SK-N-SH (cell line): Measurements from ENCODE around the gene DNAJC21. TPM values are rescaled to one million over a fixed set of nuclear protein-coding genes. Genes with fewer than 3 reads are reported as not detected.

ENCODE experiments used
- CTCF ChIA-PET: fragments of 300-600, 350-600 bp; formaldehyde crosslinking; extraction: SDS; loops from one replicate; lab custom pipeline; 2021; lab: Yijun Ruan, JAX
- POLR2A ChIA-PET: fragments of 350-600 bp; sonication (Branson Sonifier 250); formaldehyde crosslinking; extraction: SDS; loops from one replicate; lab custom pipeline; 2020; ENCODE audit warnings: antibody characterized with exemption, inconsistent platforms; lab: Yijun Ruan, JAX
- DNase-seq: peaks from one replicate; pipeline ENCODE4 v3.0.0; 2012
- H2AFZ ChIP-seq: fragments of 200-600 bp; sonication (generic); 2 replicates; pipeline ENCODE4 v1.8.1; 2016; ENCODE audit warnings: antibody characterized with exemption, mild to moderate bottlenecking, low read depth
- H3F3A ChIP-seq: fragments of 200-600 bp; sonication (generic); replicated peaks from 2 replicates; pipeline ENCODE3; 2016; ENCODE audit warnings: antibody characterized with exemption, mild to moderate bottlenecking; ENCODE audit not compliant: insufficient read depth
- H3K27ac ChIP-seq, 2 experiments: fragments of 200-500 bp in 1 of 2; fragments of 200-600 bp in 1 of 2; sonication (Bioruptor generic) in 1 of 2; sonication (generic), shearing (Covaris generic) in 1 of 2; 2 replicates each; pipeline versions ENCODE4 v1.5.1 to v1.6.1; 2014 to 2016; ENCODE audit warnings: low read depth in 2 of 2, inconsistent platforms in 1 of 2, low read length in 1 of 2, mild to moderate bottlenecking in 1 of 2, mixed read lengths in 1 of 2
- H3K27me3 ChIP-seq: fragments of 200-600 bp; sonication (generic), shearing (Covaris generic); 2 replicates; pipeline ENCODE4 v1.6.1; 2016; ENCODE audit warnings: mixed run types; ENCODE audit not compliant: insufficient read depth
- H3K36me3 ChIP-seq, 2 experiments: fragments of 200-500 bp in 1 of 2; fragments of 200-600 bp in 1 of 2; sonication (Bioruptor generic) in 1 of 2; sonication (generic) in 1 of 2; replicated peaks in 1 of 2; 2 replicates each; pipeline versions ENCODE3 to v1.5.1; 2014 to 2016; ENCODE audit warnings: low read length in 1 of 2, mild to moderate bottlenecking in 1 of 2; ENCODE audit not compliant: insufficient read depth in 2 of 2, control insufficient read depth in 1 of 2
- H3K4me1 ChIP-seq, 2 experiments: fragments of 200-500 bp in 1 of 2; fragments of 200-600 bp in 1 of 2; sonication (Bioruptor generic) in 1 of 2; sonication (generic), shearing (Covaris generic) in 1 of 2; 2 replicates each; pipeline versions ENCODE4 v1.5.1 to v1.6.1; 2014 to 2016; ENCODE audit warnings: low read depth in 1 of 2, low read length in 1 of 2, mixed run types in 1 of 2; ENCODE audit not compliant: insufficient read depth in 2 of 2, control insufficient read depth in 1 of 2
- H3K4me2 ChIP-seq: fragments of 200-600 bp; sonication (generic), shearing (Covaris generic); 2 replicates; pipeline ENCODE4 v1.6.1; 2017; ENCODE audit warnings: mixed run types
- H3K4me3 ChIP-seq, 2 experiments: fragments of 200-500 bp in 1 of 2; fragments of 200-600 bp in 1 of 2; sonication (Bioruptor generic) in 1 of 2; sonication (generic), shearing (Covaris generic) in 1 of 2; 2 replicates each; pipeline versions ENCODE4 v1.5.1 to v1.8.1; 2014 to 2016; ENCODE audit warnings: low read depth in 2 of 2, inconsistent platforms in 1 of 2, low read length in 1 of 2, mild to moderate bottlenecking in 1 of 2, mixed read lengths in 1 of 2, moderate library complexity in 1 of 2
- H3K79me2 ChIP-seq: fragments of 200-600 bp; sonication (generic); 2 replicates; pipeline ENCODE4 v1.8.1; 2017; ENCODE audit warnings: mild to moderate bottlenecking; ENCODE audit not compliant: insufficient read depth
- H3K9ac ChIP-seq: fragments of 200-600 bp; sonication (generic); 2 replicates; pipeline ENCODE4 v1.6.1; 2017; ENCODE audit warnings: mixed run types
- H3K9me2 ChIP-seq: fragments of 200-600 bp; sonication (generic); 2 replicates; pipeline ENCODE4 v1.6.1; 2017; ENCODE audit warnings: mixed run types
- H3K9me3 ChIP-seq: fragments of 200-600 bp; sonication (generic); 2 replicates; pipeline ENCODE4 v1.6.1; 2017; ENCODE audit warnings: mixed run types, mild to moderate bottlenecking, moderate library complexity
- H4K20me1 ChIP-seq: fragments of 200-600 bp; sonication (generic); 2 replicates; pipeline ENCODE4 v1.6.1; 2017; ENCODE audit warnings: mild to moderate bottlenecking, mixed run types; ENCODE audit not compliant: insufficient read depth
- CTCF ChIP-seq: fragments of 200-600 bp; sonication (generic); IDR thresholded peaks from 2 replicates; pipeline ENCODE4 v1.6.1; 2017; ENCODE audit warnings: antibody characterized with exemption, mild to moderate bottlenecking, moderate library complexity
- ELF1 ChIP-seq: IDR thresholded peaks from 2 replicates; pipeline ENCODE4 v1.4.0; 2012
- IRF3 ChIP-seq: fragments of 150-350 bp; IDR thresholded peaks from 2 replicates; pipeline ENCODE4 v1.6.1; 2016; ENCODE audit warnings: mild to moderate bottlenecking, low read depth, low read length
- POLR2AphosphoS5 ChIP-seq: IDR thresholded peaks from 2 replicates; pipeline ENCODE4 v1.6.1; 2012; ENCODE audit warnings: low read depth, low read length
- RAD21 ChIP-seq: IDR thresholded peaks from 2 replicates; pipeline ENCODE4 v1.6.1; 2012; ENCODE audit warnings: mild to moderate bottlenecking, low read length
- RCOR1 ChIP-seq: fragments of 150-350 bp; IDR thresholded peaks from 2 replicates; pipeline ENCODE4 v1.6.1; 2017; ENCODE audit warnings: antibody characterized with exemption, low read length
- REST ChIP-seq: IDR thresholded peaks from 2 replicates; pipeline ENCODE4 v1.6.1; 2012; ENCODE audit warnings: mild to moderate bottlenecking, low read depth, low read length, moderate library complexity
- RFX5 ChIP-seq: IDR thresholded peaks from 2 replicates; pipeline ENCODE4 v1.6.1; 2012; ENCODE audit warnings: mild to moderate bottlenecking, improper control_type of control experiment, low read length
- SIN3A ChIP-seq: IDR thresholded peaks from 2 replicates; pipeline ENCODE4 v1.6.1; 2012; ENCODE audit warnings: low read depth, mild to moderate bottlenecking, low read length, moderate library complexity, borderline replicate concordance
- SMC3 ChIP-seq: IDR thresholded peaks from 2 replicates; pipeline ENCODE4 v1.6.1; 2012; ENCODE audit warnings: low read depth, low read length, improper control_type of control experiment
- TAF1 ChIP-seq: IDR thresholded peaks from 2 replicates; pipeline ENCODE4 v1.6.1; 2012; ENCODE audit warnings: low read depth, mild to moderate bottlenecking, low read length, moderate library complexity, borderline replicate concordance
- TCF12 ChIP-seq: IDR thresholded peaks from 2 replicates; pipeline ENCODE4 v1.4.0; 2012
- YY1 ChIP-seq: IDR thresholded peaks from 2 replicates; pipeline ENCODE4 v1.4.0; 2012; ENCODE audit warnings: low read depth, mild to moderate bottlenecking
- WGBS: methylation state at CpG from one replicate; pipeline ENCODE4 v1.1.6; 2017; ENCODE audit warnings: low lambda C conversion rate; 5-methylcytosine and 5-hydroxymethylcytosine counted together
- polyA plus RNA-seq, 3 experiments: library from polyadenylated mRNA; depleted of rRNA; stranded (reverse); fragments of >200 nt; gene quantifications; 2 replicates each; pipeline ENCODE4 v1.2.3, GENCODE V29; 2012
- TF ChIP-seq, protein P1 (sequence below): IDR thresholded peaks from 2 replicates; pipeline ENCODE4 v1.4.0; 2012; ENCODE audit warnings: low read depth
- TF ChIP-seq, protein P2 (sequence below): fragments of 150-350 bp; IDR thresholded peaks from 2 replicates; pipeline ENCODE4 v1.6.1; 2017; ENCODE audit warnings: antibody characterized with exemption, low read length, low read depth, borderline replicate concordance

Gene DNAJC21
- polyA plus RNA-seq, 1 of the 3 experiments (the other 2 are of a cell fraction): 8.8 TPM

- ChIA-PET CTCF (interaction anchor here (1.4 to 2.3 kb wide), 2 partner anchors 8 to 382 kb away, joined by 4 to 9 read pairs; no protein-coding TSS in a partner anchor), POLR2A (no interaction called here)
- H3K4me1 ChIP-seq: no peaks in the 10 kb centered on the region
- TF ChIP-seq CTCF (peak; percentile 71), SMC3 (peak; percentile 26), YY1 (no peak), RAD21 (peak; percentile 46), ELF1 (no peak)
- peak; percentile 8 for DNase-seq
- H3K4me3 ChIP-seq: no peak overlapping the region
- peaks cover 28 to 38% of the 10 kb centered on the region in 2 experiments for H3K36me3 ChIP-seq
- no peaks in the 10 kb centered on the region for H3K79me2 ChIP-seq
- H3K9me2 ChIP-seq: no peaks in the 10 kb centered on the region
- WGBS: 80% methylated on average over 2 of the region's 2 CpGs
- no peak overlapping the region for H3K9ac ChIP-seq
- H3K27ac ChIP-seq: no peak overlapping the region
- H3K4me2 ChIP-seq: no peak overlapping the region
- no peaks in the 10 kb centered on the region for H3K9me3 ChIP-seq
- H3F3A ChIP-seq: peaks cover 15% of the 10 kb centered on the region
- no peaks in the 10 kb centered on the region for H3K27me3 ChIP-seq
- H4K20me1 ChIP-seq: no peaks in the 10 kb centered on the region
- H2AFZ ChIP-seq: no peak overlapping the region
Measured at GRCh38 chr5:34905564-34905963, 23.8 kb upstream of the DNAJC21 start.

DNA sequence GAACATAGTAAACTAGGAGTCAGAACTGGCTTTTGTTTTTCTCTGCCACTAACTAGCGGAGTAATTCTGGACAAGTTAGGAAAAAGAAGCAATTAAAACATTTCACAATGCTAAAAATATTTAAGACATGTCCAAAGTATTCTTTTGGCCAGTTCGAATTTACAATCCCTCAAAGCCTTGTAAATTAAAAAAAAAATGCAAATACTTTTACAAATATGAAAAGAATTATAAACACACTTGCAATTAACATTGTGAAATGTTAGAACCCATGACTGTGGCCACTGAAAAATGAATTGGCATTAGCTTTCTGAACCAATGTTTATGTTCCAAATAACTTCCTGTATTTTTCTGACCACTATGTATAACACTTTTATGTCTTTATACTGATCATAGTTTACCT is 16.3 kb upstream of the DNAJC21 start:
- 71% methylated on average over 2 of the region's 2 CpGs for WGBS
- H3K9me2 ChIP-seq: no peaks in the 10 kb centered on the region
- CTCF ChIA-PET: no interaction called here
- H2AFZ ChIP-seq: no peak overlapping the region
- POLR2A ChIA-PET: no interaction called here
- H3K27me3 ChIP-seq: no peaks in the 10 kb centered on the region
- H3K27ac ChIP-seq: no peak overlapping the region
- peak overlapping the region; percentile 23; the same call in 1 of the 2 replicates for H3K9ac ChIP-seq
- DNase-seq: no peak
- no peaks in the 10 kb centered on the region for H3K9me3 ChIP-seq
- peaks cover 12 to 16% of the 10 kb centered on the region in 2 experiments for H3K4me1 ChIP-seq
- TF ChIP-seq, protein P1, sequence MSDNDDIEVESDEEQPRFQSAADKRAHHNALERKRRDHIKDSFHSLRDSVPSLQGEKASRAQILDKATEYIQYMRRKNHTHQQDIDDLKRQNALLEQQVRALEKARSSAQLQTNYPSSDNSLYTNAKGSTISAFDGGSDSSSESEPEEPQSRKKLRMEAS: no peak
- TF ChIP-seq IRF3 (no peak), TCF12 (no peak), YY1 (no peak), RFX5 (no peak), TAF1 (no peak), RCOR1 (no peak), POLR2AphosphoS5 (no peak), SIN3A (no peak), ELF1 (no peak), REST (no peak), SMC3 (no peak)
- TF ChIP-seq, protein P2, sequence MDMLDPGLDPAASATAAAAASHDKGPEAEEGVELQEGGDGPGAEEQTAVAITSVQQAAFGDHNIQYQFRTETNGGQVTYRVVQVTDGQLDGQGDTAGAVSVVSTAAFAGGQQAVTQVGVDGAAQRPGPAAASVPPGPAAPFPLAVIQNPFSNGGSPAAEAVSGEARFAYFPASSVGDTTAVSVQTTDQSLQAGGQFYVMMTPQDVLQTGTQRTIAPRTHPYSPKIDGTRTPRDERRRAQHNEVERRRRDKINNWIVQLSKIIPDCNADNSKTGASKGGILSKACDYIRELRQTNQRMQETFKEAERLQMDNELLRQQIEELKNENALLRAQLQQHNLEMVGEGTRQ: no peak
- no peaks in the 10 kb centered on the region for H4K20me1 ChIP-seq
- peaks cover 69% of the 10 kb centered on the region for H3K79me2 ChIP-seq
- H3K4me2 ChIP-seq: peak overlapping the region; percentile 78; the same call in 1 of the 2 replicates
- H3F3A ChIP-seq: peaks cover 10% of the 10 kb centered on the region
- H3K36me3 ChIP-seq: peaks cover 37 to 40% of the 10 kb centered on the region in 2 experiments
- H3K4me3 ChIP-seq: peak overlapping the region in 1 of 2 experiments; percentile 96; a peak in 1 of 4 replicates
